Measurements from ENCODE around the gene ERC2.

DNA sequence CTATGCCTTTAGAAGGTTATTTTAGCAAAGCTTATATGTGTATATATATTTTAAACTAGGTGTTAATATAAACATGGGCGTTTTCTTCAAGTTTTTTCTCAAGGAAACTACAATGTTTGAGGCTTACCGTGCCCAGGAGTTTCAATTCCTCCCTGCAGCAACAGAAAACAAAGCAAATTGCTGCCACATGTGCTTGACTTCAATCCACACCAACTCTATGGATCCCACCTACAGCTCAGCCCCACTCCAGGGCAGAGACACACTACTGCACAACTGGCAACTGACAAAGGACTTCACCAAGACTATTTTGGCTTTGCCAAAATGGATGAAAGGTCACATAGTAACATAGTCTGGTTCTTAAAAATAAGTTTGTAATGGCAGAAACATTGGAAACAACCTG is 346.6 kb downstream of the ERC2 start:
- TF ChIP-seq, protein P1, sequence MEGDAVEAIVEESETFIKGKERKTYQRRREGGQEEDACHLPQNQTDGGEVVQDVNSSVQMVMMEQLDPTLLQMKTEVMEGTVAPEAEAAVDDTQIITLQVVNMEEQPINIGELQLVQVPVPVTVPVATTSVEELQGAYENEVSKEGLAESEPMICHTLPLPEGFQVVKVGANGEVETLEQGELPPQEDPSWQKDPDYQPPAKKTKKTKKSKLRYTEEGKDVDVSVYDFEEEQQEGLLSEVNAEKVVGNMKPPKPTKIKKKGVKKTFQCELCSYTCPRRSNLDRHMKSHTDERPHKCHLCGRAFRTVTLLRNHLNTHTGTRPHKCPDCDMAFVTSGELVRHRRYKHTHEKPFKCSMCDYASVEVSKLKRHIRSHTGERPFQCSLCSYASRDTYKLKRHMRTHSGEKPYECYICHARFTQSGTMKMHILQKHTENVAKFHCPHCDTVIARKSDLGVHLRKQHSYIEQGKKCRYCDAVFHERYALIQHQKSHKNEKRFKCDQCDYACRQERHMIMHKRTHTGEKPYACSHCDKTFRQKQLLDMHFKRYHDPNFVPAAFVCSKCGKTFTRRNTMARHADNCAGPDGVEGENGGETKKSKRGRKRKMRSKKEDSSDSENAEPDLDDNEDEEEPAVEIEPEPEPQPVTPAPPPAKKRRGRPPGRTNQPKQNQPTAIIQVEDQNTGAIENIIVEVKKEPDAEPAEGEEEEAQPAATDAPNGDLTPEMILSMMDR (conservative IDR thresholded peaks at IDR 0.05; ENCODE audit: low read depth, low read length), result no peak
- no peak for TF ChIP-seq EZH2 (IDR thresholded peaks at IDR 0.05; ENCODE audit: borderline replicate concordance, low read depth, low read length, poor library complexity, severe bottlenecking)

All from A673 (cell line).